LNCaP clone FGC (cell line): ENCODE results near the gene PMIS2.

ENCODE experiments used
- DNase-seq: peaks from one replicate; pipeline ENCODE4 v3.0.0-alpha.2; 2011; ENCODE audit warnings: low read depth
- H3K4me3 ChIP-seq: 2 replicates; pipeline ENCODE4 v1.5.1; 2011; ENCODE audit warnings: mild to moderate bottlenecking, low read depth, low read length, control low read depth
- TF ChIP-seq, protein P1 (sequence below): IDR thresholded peaks from 2 replicates; pipeline ENCODE4 v1.5.1; 2012; ENCODE audit warnings: mild to moderate bottlenecking; ENCODE audit not compliant: control insufficient read depth, insufficient read depth; ENCODE audit errors: extremely low read depth

Gene PMIS2

GRCh38 chr19:35556025-35556590 is 29.9 kb upstream of the PMIS2 start:
- no peak overlapping the region for H3K4me3 ChIP-seq
- TF ChIP-seq, protein P1, sequence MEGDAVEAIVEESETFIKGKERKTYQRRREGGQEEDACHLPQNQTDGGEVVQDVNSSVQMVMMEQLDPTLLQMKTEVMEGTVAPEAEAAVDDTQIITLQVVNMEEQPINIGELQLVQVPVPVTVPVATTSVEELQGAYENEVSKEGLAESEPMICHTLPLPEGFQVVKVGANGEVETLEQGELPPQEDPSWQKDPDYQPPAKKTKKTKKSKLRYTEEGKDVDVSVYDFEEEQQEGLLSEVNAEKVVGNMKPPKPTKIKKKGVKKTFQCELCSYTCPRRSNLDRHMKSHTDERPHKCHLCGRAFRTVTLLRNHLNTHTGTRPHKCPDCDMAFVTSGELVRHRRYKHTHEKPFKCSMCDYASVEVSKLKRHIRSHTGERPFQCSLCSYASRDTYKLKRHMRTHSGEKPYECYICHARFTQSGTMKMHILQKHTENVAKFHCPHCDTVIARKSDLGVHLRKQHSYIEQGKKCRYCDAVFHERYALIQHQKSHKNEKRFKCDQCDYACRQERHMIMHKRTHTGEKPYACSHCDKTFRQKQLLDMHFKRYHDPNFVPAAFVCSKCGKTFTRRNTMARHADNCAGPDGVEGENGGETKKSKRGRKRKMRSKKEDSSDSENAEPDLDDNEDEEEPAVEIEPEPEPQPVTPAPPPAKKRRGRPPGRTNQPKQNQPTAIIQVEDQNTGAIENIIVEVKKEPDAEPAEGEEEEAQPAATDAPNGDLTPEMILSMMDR = no peak
- DNase-seq = no peak

DNA sequence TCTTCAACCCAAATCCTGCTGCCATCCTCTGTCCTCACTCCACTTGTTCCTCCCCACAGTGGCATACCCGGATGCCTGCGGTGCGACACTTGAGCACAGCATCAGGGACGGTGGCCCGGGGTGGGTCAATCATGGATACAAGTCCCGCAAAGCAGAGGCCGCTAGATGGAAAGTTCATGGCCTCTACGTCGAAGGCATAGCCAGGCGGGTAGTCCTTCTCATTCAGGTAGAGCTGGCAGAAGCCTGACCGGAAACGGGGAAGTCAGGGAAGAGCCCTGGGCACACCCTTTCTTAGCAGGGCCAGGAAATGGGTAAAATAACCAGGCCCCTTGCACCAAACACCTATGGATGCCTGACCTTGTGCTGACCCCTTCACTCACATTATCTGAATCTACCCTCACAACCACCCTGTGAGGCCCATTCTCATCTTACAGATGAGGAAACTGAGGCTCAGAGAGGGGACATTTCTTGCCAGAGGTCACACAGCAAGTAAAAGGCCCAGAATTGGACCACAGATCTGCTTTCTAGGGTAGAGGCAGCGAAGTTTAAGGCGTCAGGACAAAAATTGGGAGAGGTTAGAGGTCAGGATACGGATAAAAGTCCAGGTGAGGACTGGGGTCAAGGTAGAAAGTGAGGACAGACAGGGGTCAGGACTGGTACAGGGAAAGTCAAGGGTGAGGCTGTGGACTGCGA is 29.0 kb upstream of the PMIS2 start:
- H3K4me3 ChIP-seq = no peak overlapping the region
- TF ChIP-seq, protein P1 = no peak
- no peak for DNase-seq

DNA sequence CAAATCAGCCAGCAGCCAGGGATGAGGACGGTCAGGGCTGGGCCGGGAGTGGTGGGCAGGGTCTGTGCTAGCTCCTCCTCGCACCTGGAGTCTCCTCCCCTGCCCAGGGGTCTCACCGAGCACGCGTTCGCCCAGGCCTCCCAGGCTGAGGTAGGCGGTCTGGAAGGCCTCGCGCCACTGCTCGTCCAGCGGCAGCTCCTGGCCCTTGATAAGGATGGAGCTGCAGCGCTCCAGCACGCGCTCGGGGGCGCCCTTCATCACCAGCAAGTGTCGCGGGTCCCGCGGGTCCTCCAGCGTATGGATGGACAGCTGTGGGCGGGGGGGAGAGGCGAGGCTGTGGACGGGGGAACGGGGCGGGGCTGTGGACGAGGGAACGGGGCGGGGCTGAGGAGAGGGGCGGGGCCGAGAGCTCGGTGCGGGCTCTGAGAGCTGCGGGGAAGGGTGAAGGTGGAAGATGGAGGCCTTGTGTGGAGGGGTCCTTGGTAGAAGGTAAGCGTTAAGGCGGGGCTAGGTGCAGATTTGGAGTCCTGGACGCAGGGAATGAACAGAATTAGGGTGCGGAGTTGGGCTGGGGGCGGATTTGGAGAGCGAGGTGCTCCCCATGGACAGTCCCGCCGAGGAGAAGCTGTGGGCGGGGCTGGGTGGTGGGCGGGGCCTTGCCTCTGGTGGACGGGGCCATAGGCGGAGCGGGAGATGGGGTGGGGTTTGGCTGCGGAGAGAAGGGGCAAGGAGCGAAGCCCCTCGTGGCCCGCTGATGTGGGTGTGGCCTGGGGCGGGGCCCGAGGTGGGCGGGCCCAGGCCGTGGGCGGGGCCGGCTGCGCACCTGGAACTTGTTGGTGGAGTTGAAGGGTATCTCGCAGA is 28.2 kb upstream of the PMIS2 start:
- DNase-seq = no peak
- TF ChIP-seq, protein P1 = no peak
- no peak overlapping the region for H3K4me3 ChIP-seq

GRCh38 chr19:35558400-35559280 is 27.3 kb upstream of the PMIS2 start:
- no peak overlapping the region for H3K4me3 ChIP-seq
- TF ChIP-seq, protein P1 = no peak
- DNase-seq = no peak

DNA sequence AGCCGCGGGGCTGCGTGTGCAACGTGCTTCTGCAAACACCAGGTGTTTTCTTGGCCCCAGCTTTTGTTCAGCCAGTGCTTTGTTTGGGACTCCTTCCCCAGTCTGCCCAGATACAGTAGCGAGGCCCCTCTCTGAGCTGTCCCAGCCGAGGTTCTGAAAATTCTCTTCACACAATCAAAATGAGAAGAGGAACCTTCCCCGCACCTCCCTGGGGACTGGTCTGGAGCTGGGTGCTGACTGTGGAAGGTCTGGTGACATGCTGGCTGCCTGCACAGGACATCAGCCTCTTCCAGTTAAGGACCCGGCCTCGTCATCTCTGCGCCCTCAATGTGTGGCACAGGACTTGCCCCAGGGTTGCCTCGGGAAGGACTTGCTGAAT is 26.7 kb upstream of the PMIS2 start:
- TF ChIP-seq, protein P1 = no peak
- no peak overlapping the region for H3K4me3 ChIP-seq
- no peak for DNase-seq

- no peak for DNase-seq
- TF ChIP-seq, protein P1 = no peak
- H3K4me3 ChIP-seq = no peak overlapping the region
These were observed 26.2 kb upstream of the PMIS2 start for GRCh38 chr19:35559781-35560180.
